ENCODE measurements around the gene AQR. TPM values are rescaled to one million over a fixed set of nuclear protein-coding genes. Genes with fewer than 3 reads are reported as not detected.
"Not testable (repeated sequence)": the region's sequence is repeated elsewhere in the genome, so short reads cannot be mapped to it uniquely, and the experiment has no call there.

The AQR gene
- total RNA-seq, 4 donors from 2014 or later, result 6.3 to 13.1 (median 10.3) TPM

DNA sequence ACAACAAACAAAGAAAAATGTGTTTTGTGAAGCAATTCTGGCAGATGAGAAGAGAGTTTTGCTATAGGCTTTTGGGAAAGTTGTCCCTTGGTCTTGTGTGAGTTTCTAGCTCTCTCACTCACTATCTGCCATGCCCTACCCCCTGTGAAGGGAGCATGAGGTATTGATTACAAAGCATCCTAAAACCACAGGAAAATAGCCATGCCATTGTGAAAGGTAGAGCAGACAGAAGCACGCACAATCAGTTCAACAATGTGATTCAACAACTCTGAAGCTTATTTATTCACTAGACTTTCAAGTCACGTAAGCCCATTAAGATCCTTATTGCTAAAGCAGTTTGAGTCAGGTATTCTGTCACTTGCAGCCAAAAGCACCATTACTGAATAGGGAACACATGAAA is 6.5 kb upstream of the AQR start:
- no peaks in the 10 kb centered on the region for H3K4me1 ChIP-seq
- H3K36me3 ChIP-seq, result no peaks in the 10 kb centered on the region
- ATAC-seq (no peak), DNase-seq (no peak)
- in situ Hi-C loops (cut with MboI; ENCODE audit: low sequenced_read_pairs in 4 of 4), result loop anchor here in 2 of 4 donors (25.0 kb wide), 3 partner anchors 614 to 764 kb away; partner anchors contain the start of genes EMC4 (in 1 of the 2), KATNBL1 (in 1 of the 2) and LPCAT4 (in 1 of the 2)
- H3K4me3 ChIP-seq, result no peak overlapping the region
- no peaks in the 10 kb centered on the region for H3K9me3 ChIP-seq
- H3K27me3 ChIP-seq, result no peaks in the 10 kb centered on the region
- no peak for TF ChIP-seq POLR2A (IDR thresholded peaks at IDR 0.05)
- TF ChIP-seq, protein P1, sequence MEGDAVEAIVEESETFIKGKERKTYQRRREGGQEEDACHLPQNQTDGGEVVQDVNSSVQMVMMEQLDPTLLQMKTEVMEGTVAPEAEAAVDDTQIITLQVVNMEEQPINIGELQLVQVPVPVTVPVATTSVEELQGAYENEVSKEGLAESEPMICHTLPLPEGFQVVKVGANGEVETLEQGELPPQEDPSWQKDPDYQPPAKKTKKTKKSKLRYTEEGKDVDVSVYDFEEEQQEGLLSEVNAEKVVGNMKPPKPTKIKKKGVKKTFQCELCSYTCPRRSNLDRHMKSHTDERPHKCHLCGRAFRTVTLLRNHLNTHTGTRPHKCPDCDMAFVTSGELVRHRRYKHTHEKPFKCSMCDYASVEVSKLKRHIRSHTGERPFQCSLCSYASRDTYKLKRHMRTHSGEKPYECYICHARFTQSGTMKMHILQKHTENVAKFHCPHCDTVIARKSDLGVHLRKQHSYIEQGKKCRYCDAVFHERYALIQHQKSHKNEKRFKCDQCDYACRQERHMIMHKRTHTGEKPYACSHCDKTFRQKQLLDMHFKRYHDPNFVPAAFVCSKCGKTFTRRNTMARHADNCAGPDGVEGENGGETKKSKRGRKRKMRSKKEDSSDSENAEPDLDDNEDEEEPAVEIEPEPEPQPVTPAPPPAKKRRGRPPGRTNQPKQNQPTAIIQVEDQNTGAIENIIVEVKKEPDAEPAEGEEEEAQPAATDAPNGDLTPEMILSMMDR (IDR thresholded peaks at IDR 0.05 in 4 of 5, conservative IDR thresholded peaks at IDR 0.05 in 1 of 5), result no peak
- H3K27ac ChIP-seq, result no peak overlapping the region
- intact Hi-C loops (cut with DNase I; ENCODE audit: low total_unique reads), result no loop called here

DNA sequence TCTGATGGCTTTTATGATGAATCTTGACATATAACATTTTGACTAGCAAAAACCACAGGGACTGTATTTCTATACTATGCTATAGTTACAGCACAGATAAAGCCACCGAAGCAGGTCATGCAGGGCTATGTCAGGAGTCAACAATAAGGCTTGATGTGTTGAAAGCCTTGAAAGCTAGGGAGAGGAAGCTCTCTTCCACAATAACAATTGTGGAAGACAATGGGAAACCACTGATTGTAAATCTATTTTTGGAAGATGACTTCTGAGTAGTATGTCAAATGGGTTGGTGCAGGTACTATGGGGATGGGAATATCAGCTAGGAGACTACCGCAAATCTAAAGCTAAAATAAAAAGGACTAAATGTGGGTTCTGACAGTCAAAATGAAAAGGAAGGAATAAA is 4.0 kb upstream of the AQR start:
- no peak overlapping the region for H3K4me3 ChIP-seq
- intact Hi-C loops (cut with DNase I; ENCODE audit: low total_unique reads), result no loop called here
- no peaks in the 10 kb centered on the region for H3K27me3 ChIP-seq
- H3K9me3 ChIP-seq, result no peaks in the 10 kb centered on the region
- H3K4me1 ChIP-seq, result peaks cover 4 to 6% of the 10 kb centered on the region in 2 donors
- DNase-seq, result no peak
- in situ Hi-C loops (cut with MboI; ENCODE audit: low sequenced_read_pairs in 4 of 4), result loop anchor here in 1 of 4 donors (25.0 kb wide), 1 partner anchor 111 kb away; no protein-coding TSS in a partner anchor
- H3K36me3 ChIP-seq, result no peaks in the 10 kb centered on the region
- ATAC-seq, result no peak
- H3K27ac ChIP-seq, result no peak overlapping the region
- TF ChIP-seq, protein P1 (IDR thresholded peaks at IDR 0.05 in 4 of 5, conservative IDR thresholded peaks at IDR 0.05 in 1 of 5), result no peak
- TF ChIP-seq POLR2A (IDR thresholded peaks at IDR 0.05), result no peak

GRCh38 chr15:34970098-34970643 is 629 bp upstream of the AQR start:
- H3K9me3 ChIP-seq; intact Hi-C loops (cut with DNase I; ENCODE audit: low total_unique reads); H3K36me3 ChIP-seq; DNase-seq; ATAC-seq; H3K27me3 ChIP-seq: not testable (repeated sequence)
- peaks cover 27% of the 10 kb centered on the region in 2 donors for H3K4me1 ChIP-seq
- peak overlapping the region; percentile 65 to 91 (median 86) for H3K27ac ChIP-seq
- in situ Hi-C loops (cut with MboI; ENCODE audit: low sequenced_read_pairs in 4 of 4), result loop anchor here in 1 of 4 donors (25.0 kb wide), 1 partner anchor 108 kb away; no protein-coding TSS in a partner anchor
- H3K4me3 ChIP-seq, result peak overlapping the region; percentile 79 to 96 (median 91)

GRCh38 chr15:34964277-34964676 is 5.3 kb downstream of the AQR start:
- in situ Hi-C loops (cut with MboI; ENCODE audit: low sequenced_read_pairs in 4 of 4) (loop anchor here in 1 of 4 donors (25.0 kb wide), 1 partner anchor 102 kb away; no protein-coding TSS in a partner anchor), intact Hi-C loops (cut with DNase I; ENCODE audit: low total_unique reads) (no loop called here)
- H3K27ac ChIP-seq, result no peak overlapping the region
- peaks cover 28 to 30% of the 10 kb centered on the region in 2 donors for H3K4me1 ChIP-seq
- peaks cover 0 to 19% of the 10 kb centered on the region in 2 donors for H3K36me3 ChIP-seq
- ATAC-seq (no peak), DNase-seq (no peak)
- no peak for TF ChIP-seq POLR2A (IDR thresholded peaks at IDR 0.05)
- TF ChIP-seq, protein P1 (IDR thresholded peaks at IDR 0.05 in 4 of 5, conservative IDR thresholded peaks at IDR 0.05 in 1 of 5), result no peak
- no peak overlapping the region for H3K4me3 ChIP-seq
- H3K27me3 ChIP-seq, result no peaks in the 10 kb centered on the region
- H3K9me3 ChIP-seq, result no peaks in the 10 kb centered on the region

DNA sequence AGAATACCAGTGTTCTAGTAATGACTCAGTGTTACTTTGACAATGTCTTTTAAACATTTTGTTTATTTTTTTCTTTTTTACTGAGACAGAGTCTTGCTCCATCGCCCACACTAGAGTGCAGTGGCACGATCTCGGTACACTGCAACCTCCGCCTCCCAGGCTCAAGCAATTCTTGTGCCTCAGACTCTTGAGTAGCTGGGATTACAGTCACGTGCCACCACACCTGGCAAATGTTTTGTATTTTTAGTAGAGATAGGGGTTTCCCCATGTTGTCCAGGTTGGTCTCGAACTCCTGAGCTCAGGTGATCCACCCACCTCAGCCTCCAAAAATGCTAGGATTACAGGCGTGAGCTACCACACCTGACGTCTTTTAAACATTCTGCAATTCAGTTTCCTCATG is 15.7 kb downstream of the AQR start:
- intact Hi-C loops (cut with DNase I; ENCODE audit: low total_unique reads) (no loop called here), in situ Hi-C loops (cut with MboI; ENCODE audit: low sequenced_read_pairs in 4 of 4) (loop anchor here in 1 of 4 donors (25.0 kb wide), 1 partner anchor 92 kb away; no protein-coding TSS in a partner anchor)
- no peaks in the 10 kb centered on the region for H3K4me1 ChIP-seq
- peaks cover 0 to 19% of the 10 kb centered on the region in 2 donors for H3K36me3 ChIP-seq
- no peak overlapping the region for H3K27ac ChIP-seq
- no peak for ATAC-seq
- no peak overlapping the region for H3K4me3 ChIP-seq
- H3K9me3 ChIP-seq, result no peaks in the 10 kb centered on the region
- TF ChIP-seq, protein P1 (IDR thresholded peaks at IDR 0.05 in 4 of 5, conservative IDR thresholded peaks at IDR 0.05 in 1 of 5), result no peak
- TF ChIP-seq POLR2A (IDR thresholded peaks at IDR 0.05), result no peak
- no peaks in the 10 kb centered on the region for H3K27me3 ChIP-seq
- no peak for DNase-seq
